ENCODE data around the gene CFAP68. TPM values are rescaled to one million over a fixed set of nuclear protein-coding genes. Genes with fewer than 3 reads are reported as not detected.

Gene CFAP68
- total RNA-seq, 2 experiments from 2014 or later, result 20.4 to 22.9 TPM

DNA sequence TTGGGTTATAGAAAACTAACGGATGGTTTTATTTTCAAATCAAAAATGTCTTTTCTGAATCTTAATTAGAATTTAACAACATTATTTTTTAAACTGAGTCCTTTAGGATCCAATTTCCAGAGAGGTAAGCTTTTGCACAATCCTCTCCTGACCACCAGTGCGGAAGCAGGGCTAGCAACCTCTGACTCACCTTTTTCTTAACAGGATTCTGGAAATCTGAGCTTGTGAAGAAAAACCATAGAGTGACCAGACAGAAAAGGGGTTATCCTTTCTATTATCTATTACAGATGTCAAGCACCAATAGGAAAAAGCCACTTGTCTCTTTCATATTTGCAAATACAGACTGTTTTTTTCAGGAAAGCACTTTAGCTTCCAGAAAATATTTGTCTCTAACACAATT is 33.3 kb upstream of the CFAP68 start:
- Mint-ChIP-seq H3K36me3 (peaks cover 11% of the 10 kb centered on the region), H3K4me1 (peaks cover 3% of the 10 kb centered on the region), H3K27me3 (no peaks in the 10 kb centered on the region), H3K27ac (no peak overlapping the region), H3K9me3 (no peaks in the 10 kb centered on the region), H3K4me3 (no peak overlapping the region)
- POLR2A ChIA-PET, result no interaction called here
- no peak for DNase-seq
- ATAC-seq (ENCODE audit: low read depth), result no peak

DNA sequence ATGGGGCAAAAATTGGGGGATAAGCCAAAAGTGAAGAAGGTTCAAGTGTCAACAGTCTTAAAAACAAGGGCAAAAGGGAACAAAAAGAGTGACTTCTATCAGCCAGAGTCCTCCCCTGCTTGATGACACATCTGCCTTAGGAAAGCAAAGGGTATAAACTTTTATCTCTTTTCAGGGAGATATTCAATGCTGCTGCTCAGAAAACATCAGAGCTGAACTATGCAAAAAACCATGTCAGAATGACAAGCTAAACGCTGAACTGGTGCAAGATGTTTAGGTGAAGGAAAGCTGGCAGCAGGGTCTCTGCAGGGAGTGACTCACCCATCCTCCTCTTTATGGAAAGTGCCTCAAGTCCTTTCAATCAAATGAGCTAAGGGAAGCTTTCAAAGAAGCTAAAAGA is 32.7 kb upstream of the CFAP68 start:
- no peaks in the 10 kb centered on the region for H3K4me1 Mint-ChIP-seq
- POLR2A ChIA-PET, result no interaction called here
- H3K27me3 Mint-ChIP-seq, result no peaks in the 10 kb centered on the region
- no peak overlapping the region for H3K4me3 Mint-ChIP-seq
- H3K27ac Mint-ChIP-seq, result no peak overlapping the region
- peaks cover 11% of the 10 kb centered on the region for H3K36me3 Mint-ChIP-seq
- no peak for DNase-seq
- ATAC-seq (ENCODE audit: low read depth), result no peak
- H3K9me3 Mint-ChIP-seq, result no peaks in the 10 kb centered on the region

DNA sequence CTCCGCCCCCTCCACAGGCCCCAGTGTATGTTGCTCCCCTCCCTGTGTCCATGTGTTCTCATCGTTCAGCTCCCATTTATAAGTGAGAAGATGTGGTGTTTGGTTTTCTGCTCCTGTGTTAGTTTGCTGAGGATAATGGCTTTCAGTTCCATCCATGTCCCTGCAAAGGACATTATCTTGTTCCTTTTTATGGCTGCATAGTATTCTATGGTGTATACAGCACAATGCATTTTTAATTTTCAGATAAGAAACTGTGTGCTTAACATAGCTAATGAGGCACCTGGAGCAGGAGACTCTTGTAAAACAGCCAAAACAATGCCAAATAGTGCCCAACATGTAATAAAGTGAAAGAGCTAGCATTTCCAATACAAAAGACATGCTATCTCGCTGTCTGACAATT is 29.7 kb upstream of the CFAP68 start:
- Mint-ChIP-seq H3K4me3 (no peak overlapping the region), H3K9me3 (no peaks in the 10 kb centered on the region), H3K27me3 (no peaks in the 10 kb centered on the region), H3K4me1 (no peaks in the 10 kb centered on the region), H3K27ac (no peak overlapping the region), H3K36me3 (peaks cover 17% of the 10 kb centered on the region)
- ATAC-seq (ENCODE audit: low read depth) (no peak), DNase-seq (no peak)
- POLR2A ChIA-PET, result no interaction called here

DNA sequence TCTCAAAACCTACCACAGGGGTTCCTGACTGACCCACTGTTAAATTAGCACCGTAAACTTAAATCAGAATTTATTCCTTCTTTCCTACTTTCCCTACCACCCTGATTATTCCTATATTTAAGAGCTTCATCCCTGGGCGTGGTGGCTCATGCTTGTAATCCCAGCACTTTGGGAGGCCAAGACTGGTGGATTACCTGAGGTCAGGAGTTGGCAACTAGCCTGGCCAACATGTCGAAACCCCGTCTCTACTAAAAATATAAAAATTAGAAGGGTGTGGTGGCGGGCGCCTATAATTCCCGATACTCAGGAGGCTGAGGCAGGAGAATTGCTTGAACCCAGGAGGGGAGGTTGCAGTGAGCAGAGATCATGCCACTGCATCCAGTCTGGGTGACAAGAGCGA is 28.3 kb upstream of the CFAP68 start:
- H3K9me3 Mint-ChIP-seq, result no peaks in the 10 kb centered on the region
- no peak overlapping the region for H3K27ac Mint-ChIP-seq
- H3K27me3 Mint-ChIP-seq, result no peaks in the 10 kb centered on the region
- peaks cover 26% of the 10 kb centered on the region for H3K36me3 Mint-ChIP-seq
- POLR2A ChIA-PET, result no interaction called here
- no peaks in the 10 kb centered on the region for H3K4me1 Mint-ChIP-seq
- ATAC-seq (ENCODE audit: low read depth) (no peak), DNase-seq (no peak)
- no peak overlapping the region for H3K4me3 Mint-ChIP-seq

DNA sequence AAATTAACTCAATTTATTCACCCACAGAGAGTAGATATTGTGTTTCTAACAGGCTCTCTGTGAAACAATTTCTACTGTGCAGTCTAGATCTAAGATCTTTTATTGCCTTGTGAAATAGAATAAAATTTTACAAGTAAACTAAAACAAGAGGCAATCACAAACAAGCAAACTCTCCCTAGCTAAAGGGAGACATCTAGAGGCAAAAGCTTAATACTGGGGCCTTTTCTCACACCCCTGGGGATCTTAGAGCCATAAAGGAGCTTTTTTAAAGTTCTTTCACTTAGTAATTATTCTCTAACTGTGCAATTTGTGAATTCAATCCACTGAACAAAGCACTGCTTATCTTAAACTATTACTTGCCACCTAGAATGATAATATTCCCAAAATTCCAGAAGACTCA is 27.7 kb upstream of the CFAP68 start:
- ATAC-seq (ENCODE audit: low read depth), result no peak
- no peaks in the 10 kb centered on the region for H3K27me3 Mint-ChIP-seq
- H3K4me3 Mint-ChIP-seq, result no peak overlapping the region
- no peak overlapping the region for H3K27ac Mint-ChIP-seq
- H3K36me3 Mint-ChIP-seq, result peaks cover 26% of the 10 kb centered on the region
- no peaks in the 10 kb centered on the region for H3K9me3 Mint-ChIP-seq
- DNase-seq, result no peak
- H3K4me1 Mint-ChIP-seq, result no peaks in the 10 kb centered on the region
- POLR2A ChIA-PET, result no interaction called here

DNA sequence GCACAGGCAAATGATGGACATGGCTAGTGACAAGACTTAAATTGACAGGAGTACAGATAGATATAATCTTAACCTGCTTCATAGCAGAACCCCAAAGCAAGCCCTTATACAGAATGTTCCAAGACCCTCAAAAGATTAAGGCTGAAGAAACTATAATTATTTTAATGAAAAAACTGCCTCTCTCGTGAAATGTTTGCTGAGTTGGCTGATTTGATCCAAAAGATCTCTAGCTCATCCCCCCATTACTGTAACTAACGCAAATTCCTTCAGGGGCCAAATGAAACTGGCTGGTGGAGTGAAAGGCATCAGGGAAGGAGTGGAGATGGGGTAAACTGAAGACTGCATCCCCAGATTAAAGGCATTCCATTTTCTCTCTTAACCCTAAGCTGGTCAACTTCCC is 27.2 kb upstream of the CFAP68 start:
- no peak for ATAC-seq (ENCODE audit: low read depth)
- DNase-seq, result no peak
- Mint-ChIP-seq H3K9me3 (no peaks in the 10 kb centered on the region), H3K4me1 (no peaks in the 10 kb centered on the region), H3K27ac (no peak overlapping the region), H3K4me3 (no peak overlapping the region), H3K27me3 (no peaks in the 10 kb centered on the region), H3K36me3 (peaks cover 27% of the 10 kb centered on the region)
- POLR2A ChIA-PET, result no interaction called here

DNA sequence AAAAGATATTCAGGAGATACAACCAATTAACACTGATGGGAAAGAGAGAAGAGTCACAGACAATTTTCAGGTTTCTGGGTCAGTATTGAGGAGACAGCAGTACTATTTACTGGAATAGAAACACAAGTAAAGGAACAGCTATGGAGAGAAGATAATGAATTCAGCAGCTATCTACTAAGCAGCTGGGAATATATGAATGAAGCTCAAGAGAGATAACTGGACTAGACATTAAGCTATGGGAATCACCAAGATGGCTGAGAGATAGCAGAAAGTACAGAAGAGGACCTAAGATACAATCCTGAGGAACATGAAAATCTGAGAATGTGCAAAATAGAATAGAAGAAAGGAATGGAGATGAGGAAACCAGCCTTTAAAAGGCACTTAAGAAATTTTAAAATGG is 23.8 kb upstream of the CFAP68 start:
- Mint-ChIP-seq H3K27me3 (no peaks in the 10 kb centered on the region), H3K4me1 (no peaks in the 10 kb centered on the region), H3K36me3 (peaks cover 20% of the 10 kb centered on the region), H3K27ac (no peak overlapping the region), H3K9me3 (no peaks in the 10 kb centered on the region), H3K4me3 (no peak overlapping the region)
- POLR2A ChIA-PET, result no interaction called here
- no peak for DNase-seq
- ATAC-seq (ENCODE audit: low read depth), result no peak

DNA sequence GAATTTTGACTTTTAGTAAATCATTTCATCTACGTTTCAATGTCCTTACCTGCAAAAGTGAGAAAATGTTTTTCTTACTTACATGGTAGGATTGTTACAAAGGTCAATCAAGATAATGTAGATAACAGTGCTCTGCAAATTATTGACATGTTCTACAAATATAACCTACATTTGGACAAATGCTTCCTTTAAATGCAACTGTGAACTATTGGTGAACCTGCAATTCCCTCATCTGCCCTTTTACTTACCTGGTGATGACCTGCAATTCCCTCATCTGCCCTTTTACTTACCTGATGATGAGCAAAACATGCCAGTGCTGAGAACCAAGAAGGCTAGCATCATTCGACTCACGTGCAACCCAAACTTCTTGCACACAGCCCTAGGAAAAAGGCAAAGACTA is 19.1 kb upstream of the CFAP68 start:
- H3K4me3 Mint-ChIP-seq, result no peak overlapping the region
- H3K27ac Mint-ChIP-seq, result no peak overlapping the region
- ATAC-seq (ENCODE audit: low read depth) (no peak), DNase-seq (no peak)
- H3K36me3 Mint-ChIP-seq, result peaks cover 12% of the 10 kb centered on the region
- no peaks in the 10 kb centered on the region for H3K27me3 Mint-ChIP-seq
- POLR2A ChIA-PET, result no interaction called here
- H3K4me1 Mint-ChIP-seq, result no peaks in the 10 kb centered on the region
- no peaks in the 10 kb centered on the region for H3K9me3 Mint-ChIP-seq

DNA sequence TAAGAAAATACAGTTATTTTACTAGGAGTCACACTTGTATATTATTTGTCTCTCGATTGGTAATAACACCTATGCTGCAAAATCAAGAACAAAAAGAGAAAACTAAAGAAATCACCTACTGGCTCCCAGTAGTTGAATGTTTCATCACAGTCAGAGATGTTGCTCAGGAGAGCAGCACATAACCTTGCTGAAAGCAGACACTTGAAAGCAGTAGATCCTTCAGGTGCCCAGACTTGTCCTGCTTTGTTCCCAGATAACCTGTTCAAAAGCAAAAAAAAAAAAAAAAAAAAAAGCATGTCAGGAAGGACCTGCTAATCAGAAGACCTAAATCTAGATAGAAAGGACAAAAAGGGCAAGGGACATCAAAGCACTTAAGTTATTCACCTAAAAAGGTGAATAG is 9.2 kb upstream of the CFAP68 start:
- Mint-ChIP-seq H3K4me3 (peak overlapping the region; percentile 53), H3K9me3 (no peaks in the 10 kb centered on the region), H3K36me3 (peaks cover 19% of the 10 kb centered on the region), H3K4me1 (peaks cover 16% of the 10 kb centered on the region), H3K27me3 (no peaks in the 10 kb centered on the region), H3K27ac (no peak overlapping the region)
- no peak for ATAC-seq (ENCODE audit: low read depth)
- no peak for DNase-seq
- POLR2A ChIA-PET, result interaction anchor here (1.4 to 2.0 kb wide), 3 partner anchors 69 to 217 kb away, joined by 4 to 8 read pairs (median 5); partner anchors contain the start of genes PPP2R1B, SDHD and TIMM8B

DNA sequence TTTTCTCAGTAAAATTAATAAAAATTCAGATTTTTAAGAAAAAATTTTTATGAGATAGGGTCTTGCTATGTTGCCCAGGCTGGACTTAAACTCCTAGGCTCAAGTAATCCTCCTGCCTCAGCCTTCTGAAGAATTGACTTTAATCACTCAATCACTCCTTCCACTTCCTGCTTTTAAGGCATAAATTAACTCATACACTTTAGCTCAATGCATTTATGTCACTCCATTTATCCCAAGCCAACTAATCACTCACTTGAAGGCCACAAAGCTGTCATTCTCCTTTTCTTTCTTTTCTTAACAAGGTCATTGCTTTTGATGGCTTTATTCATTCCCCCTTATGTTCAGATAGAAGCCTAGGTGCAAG is 8.8 kb upstream of the CFAP68 start:
- Mint-ChIP-seq H3K9me3 (no peaks in the 10 kb centered on the region), H3K4me3 (peak overlapping the region; percentile 84), H3K27ac (peak overlapping the region; percentile 78), H3K4me1 (peaks cover 16% of the 10 kb centered on the region), H3K36me3 (peaks cover 19% of the 10 kb centered on the region), H3K27me3 (no peaks in the 10 kb centered on the region)
- ATAC-seq (ENCODE audit: low read depth) (peak; percentile 6), DNase-seq (no peak)
- POLR2A ChIA-PET, result interaction anchor here (1.2 to 2.0 kb wide), 5 partner anchors 9 to 216 kb away, joined by 4 to 8 read pairs (median 8); partner anchors contain the start of genes CFAP68, PPP2R1B, SDHD and TIMM8B

DNA sequence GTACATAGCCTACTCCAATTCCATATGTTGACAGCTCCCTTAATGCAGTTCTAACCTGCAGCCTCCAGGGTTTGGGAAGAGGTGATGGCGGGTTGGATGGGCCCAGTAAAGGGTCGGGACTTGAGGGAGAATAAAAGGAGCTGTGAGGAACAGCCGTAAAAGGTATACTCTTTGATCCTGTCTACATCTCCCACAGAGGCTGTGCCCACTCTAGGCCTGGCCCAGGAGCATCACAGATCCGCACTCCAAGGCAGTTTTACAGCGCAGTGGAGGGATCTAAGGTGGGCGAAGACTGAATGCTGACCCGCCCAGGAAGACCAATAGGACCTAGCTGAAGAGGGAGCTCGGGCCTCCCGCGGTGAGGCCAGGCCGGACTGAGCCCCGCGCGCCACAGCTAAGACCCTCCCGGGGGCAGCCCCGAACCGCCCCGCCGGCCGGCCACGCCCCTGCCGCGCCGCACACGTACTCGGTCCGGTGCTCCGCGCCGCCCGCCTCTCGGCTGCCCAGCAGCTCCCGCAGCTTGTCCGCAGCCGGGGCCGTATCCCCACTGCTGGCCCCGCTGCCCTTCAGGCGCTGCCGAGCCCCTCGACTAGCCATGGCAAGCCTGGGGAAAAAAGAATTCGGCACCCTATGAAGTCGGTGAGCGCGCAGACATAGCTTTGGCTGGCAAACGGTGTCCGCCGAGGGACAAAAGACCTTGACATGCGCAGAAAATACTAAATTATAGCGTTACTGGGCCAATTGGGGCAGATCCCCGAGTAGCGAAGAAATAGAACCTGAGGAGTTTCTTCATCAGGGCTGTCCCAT is 8.3 kb upstream of the CFAP68 start, which contains the start of gene ALG9:
ALG9 (minus strand) TSS at position 696 of the 807 bp plus-strand sequence; CDS start at position 597, 99 bp downstream.
- ATAC-seq (ENCODE audit: low read depth) (peak; percentile 89), DNase-seq (peak; percentile 93)
- peak within 1 kb of the TSS; percentile 78 for H3K27ac Mint-ChIP-seq
- H3K4me3 Mint-ChIP-seq, result peak within 1 kb of the TSS; percentile 84
- POLR2A ChIA-PET, result interaction anchor here (1.2 to 2.0 kb wide), 5 partner anchors 9 to 216 kb away, joined by 4 to 8 read pairs (median 8); partner anchors contain the start of genes CFAP68, PPP2R1B, SDHD and TIMM8B
- peaks cover 16% of the 10 kb centered on the region for H3K4me1 Mint-ChIP-seq
- peaks cover 19% of the 10 kb centered on the region for H3K36me3 Mint-ChIP-seq
- H3K9me3 Mint-ChIP-seq, result no peaks in the 10 kb centered on the region
- no peaks in the 10 kb centered on the region for H3K27me3 Mint-ChIP-seq

DNA sequence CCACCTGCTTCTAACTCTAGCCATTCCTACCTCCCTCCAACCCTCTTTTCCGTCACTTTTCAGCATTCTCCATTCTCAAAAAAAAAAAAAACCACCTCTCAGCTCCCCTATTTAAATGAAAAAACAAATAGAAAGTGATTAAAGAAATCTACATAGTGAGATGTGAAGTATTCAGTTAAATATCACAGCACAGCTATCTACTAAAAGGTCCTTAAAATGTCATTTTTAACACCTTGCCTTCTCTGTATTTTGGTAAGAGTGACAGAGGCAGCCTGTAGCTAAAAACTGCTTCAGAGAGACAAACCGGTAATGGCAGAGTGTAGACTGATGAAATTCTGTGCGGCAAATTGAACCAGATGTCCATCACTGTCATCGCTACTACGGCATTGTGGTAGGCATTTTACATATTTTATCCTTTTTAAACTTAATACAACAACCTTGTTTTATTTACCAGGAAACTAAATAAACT is 7.6 kb upstream of the CFAP68 start:
- ATAC-seq (ENCODE audit: low read depth) (no peak), DNase-seq (no peak)
- H3K4me3 Mint-ChIP-seq, result peak overlapping the region; percentile 84
- H3K27ac Mint-ChIP-seq, result peak overlapping the region; percentile 78
- H3K9me3 Mint-ChIP-seq, result no peaks in the 10 kb centered on the region
- POLR2A ChIA-PET, result interaction anchor here (1.2 to 2.0 kb wide), 4 partner anchors 8 to 215 kb away, joined by 4 to 8 read pairs (median 8); partner anchors contain the start of genes CFAP68, SDHD and TIMM8B
- peaks cover 13% of the 10 kb centered on the region for H3K36me3 Mint-ChIP-seq
- H3K27me3 Mint-ChIP-seq, result no peaks in the 10 kb centered on the region
- H3K4me1 Mint-ChIP-seq, result peaks cover 14% of the 10 kb centered on the region

DNA sequence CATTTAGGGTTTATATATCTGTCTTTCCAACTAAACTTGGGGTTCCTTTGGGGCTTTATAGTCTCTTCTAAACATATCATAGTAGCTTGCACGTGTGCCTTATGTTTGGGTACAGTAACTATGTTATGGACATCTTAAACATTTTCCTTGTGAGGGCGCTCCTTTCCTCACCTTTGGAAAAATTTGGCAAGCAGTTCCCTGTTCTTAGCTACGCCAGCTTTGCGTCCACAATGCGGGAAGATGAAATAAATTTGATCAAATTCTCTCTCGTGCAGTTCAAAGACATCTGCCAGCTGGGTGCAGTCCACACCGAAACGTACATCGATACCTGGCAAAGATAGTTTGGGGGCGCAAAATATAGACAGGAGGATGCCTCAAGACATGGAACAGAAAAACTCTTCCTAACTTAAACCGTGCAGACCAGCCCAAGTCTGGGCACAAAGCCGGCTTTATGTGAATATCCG is 924 bp upstream of the CFAP68 start:
- Mint-ChIP-seq H3K9me3 (no peaks in the 10 kb centered on the region), H3K27me3 (no peaks in the 10 kb centered on the region), H3K4me1 (peaks cover 14% of the 10 kb centered on the region), H3K36me3 (peaks cover 3% of the 10 kb centered on the region), H3K4me3 (peak overlapping the region; percentile 97), H3K27ac (peak overlapping the region; percentile 100)
- ATAC-seq (ENCODE audit: low read depth), result no peak
- POLR2A ChIA-PET, result interaction anchor here (1.0 kb wide), 1 partner anchor 58 kb away, joined by 3 read pairs; no protein-coding TSS in a partner anchor
- no peak for DNase-seq

DNA sequence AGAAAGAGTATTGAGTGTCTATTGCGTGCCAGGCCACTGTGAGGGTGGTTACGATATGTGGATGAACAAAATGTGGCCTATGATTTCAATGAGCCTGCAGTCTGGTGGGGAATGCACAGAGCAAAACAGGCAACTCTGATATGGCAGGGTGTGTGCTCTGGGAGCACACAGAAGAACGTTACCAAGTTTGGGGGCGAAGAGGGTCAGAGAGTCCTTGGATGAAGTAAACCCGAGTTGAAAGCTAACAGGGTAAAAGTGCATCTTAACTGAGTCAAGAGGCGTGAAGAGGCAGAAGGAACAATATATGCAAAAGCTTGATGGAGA is 258 bp downstream of the CFAP68 start:
- H3K9me3 Mint-ChIP-seq, result no peaks in the 10 kb centered on the region
- H3K27ac Mint-ChIP-seq, result peak overlapping the region; percentile 100
- H3K36me3 Mint-ChIP-seq, result peaks cover 3% of the 10 kb centered on the region
- POLR2A ChIA-PET, result interaction anchor here (0.7 to 2.7 kb wide), 3 partner anchors 8 to 52 kb away, joined by 3 to 8 read pairs (median 8); partner anchors contain the start of gene ALG9
- peaks cover 14% of the 10 kb centered on the region for H3K4me1 Mint-ChIP-seq
- H3K4me3 Mint-ChIP-seq, result peak overlapping the region; percentile 97
- peak; percentile 30 for DNase-seq
- H3K27me3 Mint-ChIP-seq, result no peaks in the 10 kb centered on the region
- peak; percentile 3 for ATAC-seq (ENCODE audit: low read depth)

Measured in activated naive CD8-positive, alpha-beta T cell treated with anti-CD3 and anti-CD28 coated beads, Interleukin-2, amount 10 ng/mL, durations not matched to agents 7 days and 5 days (primary cell).